Measurements from ENCODE around the gene PDE4D. TPM values are rescaled to one million over a fixed set of nuclear protein-coding genes. Genes with fewer than 3 reads are reported as not detected.

PDE4D gene
- total RNA-seq, 1 donor from 2014 or later, result 47.7 TPM

DNA sequence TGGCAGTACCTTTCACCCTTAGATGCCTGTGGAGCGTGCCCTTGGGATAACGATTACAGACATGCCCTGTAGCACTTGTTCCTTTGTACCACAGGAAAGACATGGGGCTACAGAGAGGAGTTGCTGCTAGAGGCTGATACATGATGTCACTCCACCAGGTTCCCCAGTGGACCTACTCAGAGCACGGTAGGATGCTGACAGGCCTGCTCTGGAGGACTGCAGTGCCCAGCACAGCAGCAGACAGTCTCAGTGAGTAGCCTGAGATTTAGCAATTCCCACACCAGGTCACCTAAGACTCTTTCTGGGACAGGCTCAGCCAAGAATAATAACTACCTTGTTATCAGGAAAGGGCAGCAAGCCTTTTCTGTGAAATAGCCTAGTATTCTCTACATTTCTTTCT, 28.8 kb downstream of the PDE4D start:
- DNase-seq, result no peak
- intact Hi-C loops (cut with micrococcal nuclease), result no loop called here
- H3K27me3 Mint-ChIP-seq, result no peaks in the 10 kb centered on the region
- no peaks in the 10 kb centered on the region for H3K4me1 Mint-ChIP-seq
- no peak overlapping the region for H3K27ac Mint-ChIP-seq
- no peak overlapping the region for H3K4me3 Mint-ChIP-seq
- no peaks in the 10 kb centered on the region for H3K36me3 Mint-ChIP-seq (ENCODE audit: low read depth)
- H3K9me3 Mint-ChIP-seq, result no peaks in the 10 kb centered on the region

- no peaks in the 10 kb centered on the region for H3K4me1 Mint-ChIP-seq
- intact Hi-C loops (cut with micrococcal nuclease), result no loop called here
- no peak overlapping the region for H3K27ac Mint-ChIP-seq
- no peaks in the 10 kb centered on the region for H3K9me3 Mint-ChIP-seq
- no peaks in the 10 kb centered on the region for H3K36me3 Mint-ChIP-seq (ENCODE audit: low read depth)
- no peak for DNase-seq
- H3K27me3 Mint-ChIP-seq, result no peaks in the 10 kb centered on the region
- H3K4me3 Mint-ChIP-seq, result no peak overlapping the region
These were observed 29.7 kb downstream of the PDE4D start for GRCh38 chr5:59863777-59864176.

GRCh38 chr5:59856358-59856757, 37.2 kb downstream of the PDE4D start:
- Mint-ChIP-seq H3K4me1 (no peaks in the 10 kb centered on the region), H3K36me3 (ENCODE audit: low read depth) (no peaks in the 10 kb centered on the region), H3K27ac (no peak overlapping the region), H3K9me3 (no peaks in the 10 kb centered on the region), H3K4me3 (no peak overlapping the region), H3K27me3 (peaks cover 2% of the 10 kb centered on the region)
- intact Hi-C loops (cut with micrococcal nuclease), result no loop called here
- DNase-seq, result no peak

DNA sequence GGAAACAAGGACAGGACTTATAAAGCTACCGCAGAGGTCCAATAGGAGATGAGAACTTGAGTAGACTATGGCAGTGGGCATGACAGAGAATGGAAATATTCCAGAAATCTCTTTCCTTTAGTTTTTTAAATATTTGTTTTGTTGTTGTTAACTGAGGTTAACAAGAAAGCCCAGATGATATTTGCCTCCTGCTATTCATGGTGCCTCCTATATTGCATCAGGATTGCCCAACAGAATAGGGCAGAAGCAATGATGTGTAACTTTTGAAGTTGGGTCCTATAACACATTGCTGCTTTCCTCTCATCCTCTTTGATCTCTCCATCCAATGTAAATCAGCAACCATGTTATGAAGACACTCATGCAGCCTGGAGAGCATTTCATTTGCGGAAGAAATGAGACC, 42.8 kb downstream of the PDE4D start:
- intact Hi-C loops (cut with micrococcal nuclease), result no loop called here
- Mint-ChIP-seq H3K9me3 (no peaks in the 10 kb centered on the region), H3K36me3 (ENCODE audit: low read depth) (no peaks in the 10 kb centered on the region), H3K27ac (no peak overlapping the region), H3K4me3 (no peak overlapping the region), H3K27me3 (no peaks in the 10 kb centered on the region), H3K4me1 (no peaks in the 10 kb centered on the region)
- no peak for DNase-seq

- Mint-ChIP-seq H3K27me3 (no peaks in the 10 kb centered on the region), H3K4me3 (no peak overlapping the region), H3K36me3 (ENCODE audit: low read depth) (no peaks in the 10 kb centered on the region), H3K4me1 (no peaks in the 10 kb centered on the region), H3K9me3 (no peaks in the 10 kb centered on the region), H3K27ac (no peak overlapping the region)
- no peak for DNase-seq
- intact Hi-C loops (cut with micrococcal nuclease), result no loop called here
These were observed 45.9 kb downstream of the PDE4D start for GRCh38 chr5:59847586-59847985.

GRCh38 chr5:59845730-59846129, 47.8 kb downstream of the PDE4D start:
- Mint-ChIP-seq H3K9me3 (no peaks in the 10 kb centered on the region), H3K27me3 (peaks cover 6% of the 10 kb centered on the region), H3K27ac (no peak overlapping the region), H3K4me3 (no peak overlapping the region), H3K36me3 (ENCODE audit: low read depth) (no peaks in the 10 kb centered on the region), H3K4me1 (no peaks in the 10 kb centered on the region)
- DNase-seq, result no peak
- intact Hi-C loops (cut with micrococcal nuclease), result no loop called here

DNA sequence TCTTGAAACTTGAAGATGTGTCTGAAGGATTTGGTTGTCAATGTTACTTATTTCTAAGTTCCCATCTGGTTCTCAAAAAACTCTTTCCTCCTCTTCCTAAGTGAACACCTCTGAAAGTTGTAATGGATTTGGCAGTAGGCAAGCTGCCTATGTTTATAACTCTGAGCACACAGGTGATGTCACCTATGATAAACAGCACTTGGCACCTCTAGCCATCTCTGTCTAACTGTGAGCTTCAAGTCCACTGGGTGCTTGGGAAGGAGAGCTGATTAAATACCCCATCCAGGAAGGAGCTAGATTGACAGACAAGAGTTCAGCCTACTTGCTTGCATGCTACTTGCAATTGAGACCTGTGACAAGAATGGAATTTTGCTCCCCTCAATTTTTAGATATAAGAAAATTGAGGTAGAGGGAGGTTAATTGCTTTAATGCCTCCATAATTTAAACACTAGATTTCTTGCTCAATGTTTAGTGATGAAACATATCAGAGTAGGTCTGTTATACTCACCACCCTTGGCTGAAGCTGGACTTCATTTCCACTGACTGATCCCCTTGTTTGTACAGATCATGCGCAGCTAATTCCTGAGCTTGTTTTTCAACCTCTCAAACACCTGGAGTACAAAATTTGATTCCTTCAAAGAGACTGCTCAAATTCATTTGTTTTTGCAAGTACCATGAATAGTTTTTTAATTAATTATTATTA, 49.9 kb downstream of the PDE4D start:
- no peak for DNase-seq
- H3K4me1 Mint-ChIP-seq, result no peaks in the 10 kb centered on the region
- H3K27ac Mint-ChIP-seq, result no peak overlapping the region
- intact Hi-C loops (cut with micrococcal nuclease), result no loop called here
- no peaks in the 10 kb centered on the region for H3K9me3 Mint-ChIP-seq
- H3K27me3 Mint-ChIP-seq, result peaks cover 6% of the 10 kb centered on the region
- no peaks in the 10 kb centered on the region for H3K36me3 Mint-ChIP-seq (ENCODE audit: low read depth)
- no peak overlapping the region for H3K4me3 Mint-ChIP-seq

DNA sequence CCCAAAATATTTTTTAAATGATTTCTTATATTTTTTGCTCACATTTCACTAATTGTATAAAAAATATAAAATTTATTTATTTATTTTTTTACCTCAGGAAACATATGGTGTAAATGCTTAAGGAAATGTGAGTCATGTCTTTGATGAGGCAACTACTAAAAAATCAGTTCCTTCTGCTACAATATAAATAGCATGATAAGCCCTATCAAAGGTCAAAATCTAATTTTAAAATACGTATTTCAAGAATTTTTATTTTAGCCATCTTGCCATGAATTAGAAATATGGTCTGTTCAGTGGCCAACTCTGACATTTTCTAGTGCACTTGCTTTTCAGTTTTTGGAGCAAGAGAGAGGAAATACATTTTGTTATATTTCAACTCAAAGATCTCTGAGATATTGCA, 50.5 kb downstream of the PDE4D start:
- Mint-ChIP-seq H3K9me3 (no peaks in the 10 kb centered on the region), H3K4me1 (no peaks in the 10 kb centered on the region), H3K27me3 (peaks cover 6% of the 10 kb centered on the region), H3K36me3 (ENCODE audit: low read depth) (no peaks in the 10 kb centered on the region), H3K27ac (no peak overlapping the region), H3K4me3 (no peak overlapping the region)
- intact Hi-C loops (cut with micrococcal nuclease), result no loop called here
- DNase-seq, result no peak

DNA sequence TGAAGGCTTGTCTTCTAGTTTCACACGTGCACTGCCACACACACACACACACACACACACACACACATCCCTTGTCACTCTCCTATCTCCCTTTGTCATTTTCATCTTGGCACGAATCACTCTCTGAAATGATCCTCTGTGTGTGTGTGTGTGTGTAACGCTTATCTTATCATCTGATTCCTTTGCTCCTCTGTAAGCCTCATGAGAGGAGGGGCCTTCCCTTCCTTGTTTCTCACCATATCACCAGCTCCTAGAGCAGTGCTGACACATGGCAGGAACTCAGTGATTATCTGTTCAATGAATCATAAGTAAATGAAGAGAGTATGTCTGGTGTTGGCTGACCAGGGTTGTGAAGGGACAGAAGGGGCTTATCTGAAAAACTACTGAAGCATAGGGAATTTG, 53.3 kb downstream of the PDE4D start:
- no peaks in the 10 kb centered on the region for H3K9me3 Mint-ChIP-seq
- no peak overlapping the region for H3K4me3 Mint-ChIP-seq
- peaks cover 6% of the 10 kb centered on the region for H3K27me3 Mint-ChIP-seq
- intact Hi-C loops (cut with micrococcal nuclease), result no loop called here
- no peaks in the 10 kb centered on the region for H3K4me1 Mint-ChIP-seq
- no peak overlapping the region for H3K27ac Mint-ChIP-seq
- DNase-seq, result peak; percentile 21
- no peaks in the 10 kb centered on the region for H3K36me3 Mint-ChIP-seq (ENCODE audit: low read depth)

DNA sequence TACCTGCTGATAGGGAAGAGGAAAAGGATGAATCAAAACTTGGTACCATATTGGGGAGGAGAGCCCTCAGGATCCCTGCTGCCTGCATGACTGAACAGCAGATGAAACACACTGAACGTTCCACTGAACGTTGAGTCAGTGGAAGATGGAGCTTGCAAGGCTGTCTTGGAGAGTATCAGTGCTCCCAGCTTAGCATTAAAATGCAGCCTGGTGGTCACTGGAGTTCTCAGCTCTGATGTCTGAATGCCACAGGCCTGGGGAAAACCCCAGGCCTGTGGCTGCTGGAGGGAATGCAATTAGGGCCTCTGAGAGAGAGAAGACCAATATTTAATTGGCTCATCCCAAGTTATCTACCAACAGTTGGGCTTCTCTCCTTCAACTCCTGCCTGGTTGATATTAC, 54.5 kb downstream of the PDE4D start:
- peak; percentile 9 for DNase-seq
- H3K36me3 Mint-ChIP-seq (ENCODE audit: low read depth), result no peaks in the 10 kb centered on the region
- intact Hi-C loops (cut with micrococcal nuclease), result no loop called here

DNA sequence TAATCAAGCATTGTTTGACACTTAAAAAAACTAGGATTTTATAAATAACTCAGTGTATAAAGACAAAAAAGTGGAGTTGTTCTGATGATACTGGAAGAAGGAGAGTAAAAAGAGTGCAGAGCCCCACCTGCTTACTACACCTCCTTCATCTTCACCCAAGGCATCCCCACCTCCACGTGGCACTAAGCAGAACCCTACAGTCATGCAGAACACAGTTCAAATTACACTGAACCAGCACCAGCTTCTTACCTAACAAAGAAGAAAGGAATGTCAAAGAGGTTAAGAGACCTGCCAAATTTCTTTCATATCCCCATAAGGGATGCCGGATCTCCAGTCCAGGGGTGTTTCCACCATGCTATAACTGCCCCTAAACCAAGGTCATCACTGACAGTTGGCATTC, 55.5 kb downstream of the PDE4D start:
- Mint-ChIP-seq H3K27me3 (peaks cover 6% of the 10 kb centered on the region), H3K4me1 (no peaks in the 10 kb centered on the region), H3K9me3 (no peaks in the 10 kb centered on the region), H3K27ac (no peak overlapping the region), H3K36me3 (ENCODE audit: low read depth) (no peaks in the 10 kb centered on the region), H3K4me3 (no peak overlapping the region)
- intact Hi-C loops (cut with micrococcal nuclease), result no loop called here
- peak; percentile 28 for DNase-seq

More for the DNA sequence above, 54.5 kb downstream of the PDE4D start:
- Mint-ChIP-seq H3K4me1 (no peaks in the 10 kb centered on the region), H3K4me3 (no peak overlapping the region), H3K27me3 (peaks cover 6% of the 10 kb centered on the region), H3K9me3 (no peaks in the 10 kb centered on the region), H3K27ac (no peak overlapping the region)

DNA sequence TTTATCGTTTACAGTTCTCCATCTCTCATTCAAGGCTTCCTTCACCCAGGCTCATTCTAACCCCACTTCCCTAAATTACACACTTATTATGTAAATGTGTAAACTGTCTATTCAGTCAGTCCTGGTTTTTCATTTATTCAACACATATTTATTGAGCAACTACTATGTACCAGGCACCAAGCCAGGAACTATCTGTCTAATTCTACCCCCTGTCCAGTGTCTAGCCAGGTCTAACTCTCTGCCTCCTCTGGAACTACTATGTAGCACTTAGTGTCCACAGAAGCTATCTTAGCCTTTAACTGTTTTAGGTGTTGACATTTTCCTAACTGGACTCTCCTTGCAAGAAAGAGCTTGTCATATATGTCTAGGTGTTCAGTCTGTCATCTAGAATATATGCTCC, 56.5 kb downstream of the PDE4D start:
- Mint-ChIP-seq H3K27me3 (peaks cover 10% of the 10 kb centered on the region), H3K9me3 (no peaks in the 10 kb centered on the region), H3K4me1 (no peaks in the 10 kb centered on the region), H3K36me3 (ENCODE audit: low read depth) (no peaks in the 10 kb centered on the region), H3K4me3 (no peak overlapping the region), H3K27ac (no peak overlapping the region)
- peak; percentile 20 for DNase-seq
- intact Hi-C loops (cut with micrococcal nuclease), result no loop called here

DNA sequence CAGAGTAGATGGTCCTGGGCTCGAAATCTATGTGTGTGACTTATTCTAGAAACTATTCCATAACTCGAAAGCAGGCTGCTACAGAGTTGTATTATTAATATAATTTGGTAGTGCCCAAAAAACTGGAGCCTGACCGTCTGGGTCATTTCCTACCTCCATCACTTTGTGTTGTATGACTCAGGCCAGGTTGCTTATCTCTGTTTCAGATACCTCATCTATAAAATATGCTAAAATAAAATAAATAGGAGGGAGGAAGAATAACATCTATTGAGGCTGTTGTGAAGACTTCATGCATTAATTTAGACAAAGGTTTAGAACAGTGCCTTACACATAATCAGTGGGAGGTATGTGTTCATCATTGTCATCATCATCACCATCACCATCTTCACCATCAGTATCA, 57.7 kb downstream of the PDE4D start:
- Mint-ChIP-seq H3K4me1 (no peaks in the 10 kb centered on the region), H3K36me3 (ENCODE audit: low read depth) (no peaks in the 10 kb centered on the region), H3K27me3 (peaks cover 5% of the 10 kb centered on the region), H3K9me3 (no peaks in the 10 kb centered on the region), H3K27ac (no peak overlapping the region), H3K4me3 (no peak overlapping the region)
- intact Hi-C loops (cut with micrococcal nuclease), result no loop called here
- DNase-seq, result no peak

GRCh38 chr5:59833448-59833847, 60.1 kb downstream of the PDE4D start:
- Mint-ChIP-seq H3K36me3 (ENCODE audit: low read depth) (no peaks in the 10 kb centered on the region), H3K4me1 (no peaks in the 10 kb centered on the region), H3K27ac (no peak overlapping the region), H3K9me3 (no peaks in the 10 kb centered on the region), H3K27me3 (peaks cover 5% of the 10 kb centered on the region), H3K4me3 (no peak overlapping the region)
- no peak for DNase-seq
- intact Hi-C loops (cut with micrococcal nuclease), result no loop called here

DNA sequence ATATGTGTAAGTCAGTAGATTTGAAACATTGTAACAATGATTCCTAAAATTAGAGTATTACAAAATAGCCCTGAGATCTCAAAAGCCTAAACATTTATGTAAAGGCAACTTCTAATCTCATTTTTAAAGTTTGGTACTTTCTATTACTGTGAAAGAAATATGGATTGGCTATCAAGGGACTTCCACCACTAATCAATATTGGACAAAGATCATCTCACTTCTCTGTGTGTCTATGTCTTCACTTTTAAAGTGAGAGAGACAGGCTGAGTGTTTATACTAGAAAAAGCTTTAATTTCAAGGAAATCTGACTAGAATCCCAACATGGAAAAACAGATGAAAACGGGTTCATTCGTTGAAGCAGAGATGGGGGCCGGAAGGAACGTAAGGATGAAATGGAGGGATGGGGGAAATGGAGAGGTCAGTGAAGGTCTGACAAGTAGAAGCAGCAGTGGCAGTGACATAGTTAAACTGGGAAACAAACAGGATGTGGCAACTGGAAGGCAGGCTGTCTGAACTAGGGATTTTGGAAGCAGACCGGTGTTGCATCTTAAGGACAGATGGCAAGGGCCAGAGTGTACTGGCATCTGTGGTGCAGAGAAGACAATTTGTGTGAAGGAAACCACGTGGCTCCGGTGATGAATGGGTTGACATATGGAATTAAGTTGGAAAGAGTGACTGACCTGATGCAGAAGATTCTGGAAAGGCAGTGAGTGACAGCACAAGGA, 60.8 kb downstream of the PDE4D start:
- H3K4me1 Mint-ChIP-seq, result no peaks in the 10 kb centered on the region
- no peaks in the 10 kb centered on the region for H3K9me3 Mint-ChIP-seq
- intact Hi-C loops (cut with micrococcal nuclease), result no loop called here
- no peak overlapping the region for H3K27ac Mint-ChIP-seq
- no peak overlapping the region for H3K4me3 Mint-ChIP-seq
- no peak for DNase-seq
- H3K27me3 Mint-ChIP-seq, result peaks cover 5% of the 10 kb centered on the region
- H3K36me3 Mint-ChIP-seq (ENCODE audit: low read depth), result no peaks in the 10 kb centered on the region

Measured in activated CD4-positive, alpha-beta T cell treated with anti-CD3 and anti-CD28 coated beads, Interleukin-2, amount 10 ng/mL, durations not matched to agents 24 days and 14 days (primary cell).